ENCODE measurements around the gene ATP5IF1.

Gene ATP5IF1

DNA sequence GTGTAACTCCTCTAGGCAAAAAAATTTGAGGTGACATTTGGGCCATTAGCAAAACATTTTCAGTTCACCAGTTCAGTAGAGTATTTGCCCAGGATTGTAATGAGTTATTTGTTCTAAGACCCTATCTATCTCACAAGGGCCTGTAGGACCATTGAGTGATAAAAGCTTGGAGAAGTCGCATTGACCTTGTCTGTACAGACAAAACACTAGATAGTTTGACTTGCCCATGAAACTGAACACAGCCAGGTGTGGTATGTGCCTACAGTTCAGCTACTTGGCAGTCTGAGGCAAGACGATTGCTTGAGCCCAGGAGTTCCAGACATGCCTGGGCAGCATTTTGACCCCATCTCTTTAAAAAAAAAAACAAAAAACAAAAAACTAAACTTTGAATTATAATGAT is 3.1 kb downstream of the ATP5IF1 start:
- DNase-seq = no peak

- DNase-seq = no peak
These were observed 4.1 kb downstream of the ATP5IF1 start for GRCh38 chr1:28240024-28240423.

DNA sequence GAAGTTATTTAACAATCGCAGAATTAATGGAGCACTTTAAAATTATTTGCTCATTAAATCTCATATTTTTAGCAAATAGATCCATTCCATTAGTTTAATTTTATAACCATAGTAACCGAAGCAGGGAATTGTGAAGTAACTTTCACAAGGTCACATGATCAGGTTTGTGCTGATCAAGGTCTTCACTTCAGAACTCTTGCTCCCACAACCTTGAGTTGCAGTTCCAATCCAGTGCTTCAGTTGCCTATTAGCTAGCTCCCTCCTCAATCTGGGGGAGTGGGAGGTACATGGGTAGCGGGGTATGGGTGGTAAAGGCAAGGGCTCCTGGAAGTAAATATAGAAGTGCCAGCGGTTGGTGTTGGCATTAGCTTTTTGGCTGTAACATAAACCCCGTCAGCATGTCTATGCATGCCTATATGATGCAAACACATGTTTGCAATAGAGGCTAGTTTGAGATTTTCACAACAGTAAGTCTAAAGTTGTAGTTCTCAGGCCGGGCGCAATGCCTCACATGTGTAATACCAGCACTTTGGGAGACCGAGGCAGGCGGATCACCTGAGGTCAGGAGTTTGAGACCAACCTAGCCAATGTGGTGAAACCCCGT is 5.8 kb downstream of the ATP5IF1 start:
- DNase-seq = no peak

GRCh38 chr1:28243685-28244311 is 7.9 kb downstream of the ATP5IF1 start:
- DNase-seq = no peak

GRCh38 chr1:28244549-28245251 is 8.8 kb downstream of the ATP5IF1 start:
- DNase-seq = no peak

- DNase-seq = no peak
These were observed 10.5 kb downstream of the ATP5IF1 start for GRCh38 chr1:28246427-28246832.

- no peak for DNase-seq
These were observed 11.8 kb downstream of the ATP5IF1 start for GRCh38 chr1:28247612-28248272.

DNA sequence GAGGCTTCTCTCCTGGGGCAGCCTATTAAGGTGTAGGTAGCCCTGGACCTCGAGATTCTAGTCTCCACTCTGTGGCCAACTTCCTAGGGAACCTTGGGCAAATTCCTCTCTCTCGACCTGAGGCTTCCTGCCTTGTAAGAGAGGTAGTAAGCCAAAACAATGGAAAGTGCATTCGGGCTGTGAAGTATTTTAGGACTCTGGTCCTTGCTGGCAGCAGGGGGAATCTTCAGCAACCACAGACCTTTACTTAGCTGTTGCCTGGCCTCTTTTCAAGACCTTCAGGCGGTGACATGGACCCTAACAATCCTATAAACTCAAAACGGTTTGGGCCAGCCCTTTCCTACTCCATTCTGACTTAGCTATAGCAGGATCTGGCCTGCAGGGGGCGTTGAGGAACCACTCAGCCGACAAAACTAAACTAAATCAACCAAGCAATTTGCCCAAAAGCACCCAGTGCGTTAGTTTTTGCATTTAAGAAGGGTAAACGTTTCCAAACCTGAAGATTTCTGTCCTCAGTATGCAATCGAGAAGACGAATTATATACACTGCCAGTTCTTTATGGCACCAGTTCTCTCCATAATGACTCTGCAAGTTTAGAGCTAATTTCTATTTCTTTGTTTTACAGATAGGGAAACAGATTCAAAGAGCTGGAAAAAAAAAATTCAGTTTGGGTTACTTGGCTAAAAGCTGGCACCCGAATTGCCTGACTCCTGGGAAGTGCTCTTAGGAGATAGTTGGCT is 12.5 kb downstream of the ATP5IF1 start:
- DNase-seq = peak; percentile 83 to 87 (median 84)

- DNase-seq = peak in 2 of 3 donors; percentile 44 to 51
These were observed 13.3 kb downstream of the ATP5IF1 start for GRCh38 chr1:28249013-28249865.

DNA sequence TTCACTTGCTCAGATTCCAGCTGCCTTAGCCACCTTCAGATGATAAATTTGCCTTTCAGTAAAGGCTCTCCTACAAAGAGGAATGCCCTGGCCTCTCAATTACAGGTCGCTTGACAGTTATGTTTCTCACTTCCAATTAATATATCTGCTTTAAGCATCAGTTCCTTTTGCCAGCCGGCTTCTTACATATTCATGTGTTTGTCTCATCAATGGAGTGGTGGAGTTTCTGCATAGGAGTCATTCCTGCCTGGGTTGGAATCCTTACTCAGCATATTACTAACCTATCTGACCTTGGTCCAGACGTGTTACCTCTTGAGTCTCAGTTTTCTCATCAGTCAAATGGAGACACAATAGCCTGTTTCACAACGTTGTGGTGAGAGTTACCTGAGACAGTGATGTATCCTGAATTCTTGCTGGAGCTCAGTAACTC is 14.0 kb downstream of the ATP5IF1 start:
- DNase-seq = no peak

GRCh38 chr1:28256197-28256827 is 20.4 kb downstream of the ATP5IF1 start:
- no peak for DNase-seq

GRCh38 chr1:28257736-28258135 is 21.8 kb downstream of the ATP5IF1 start:
- no peak for DNase-seq

GRCh38 chr1:28258628-28259251 is 22.8 kb downstream of the ATP5IF1 start:
- DNase-seq = peak; percentile 67 to 75 (median 74)

DNA sequence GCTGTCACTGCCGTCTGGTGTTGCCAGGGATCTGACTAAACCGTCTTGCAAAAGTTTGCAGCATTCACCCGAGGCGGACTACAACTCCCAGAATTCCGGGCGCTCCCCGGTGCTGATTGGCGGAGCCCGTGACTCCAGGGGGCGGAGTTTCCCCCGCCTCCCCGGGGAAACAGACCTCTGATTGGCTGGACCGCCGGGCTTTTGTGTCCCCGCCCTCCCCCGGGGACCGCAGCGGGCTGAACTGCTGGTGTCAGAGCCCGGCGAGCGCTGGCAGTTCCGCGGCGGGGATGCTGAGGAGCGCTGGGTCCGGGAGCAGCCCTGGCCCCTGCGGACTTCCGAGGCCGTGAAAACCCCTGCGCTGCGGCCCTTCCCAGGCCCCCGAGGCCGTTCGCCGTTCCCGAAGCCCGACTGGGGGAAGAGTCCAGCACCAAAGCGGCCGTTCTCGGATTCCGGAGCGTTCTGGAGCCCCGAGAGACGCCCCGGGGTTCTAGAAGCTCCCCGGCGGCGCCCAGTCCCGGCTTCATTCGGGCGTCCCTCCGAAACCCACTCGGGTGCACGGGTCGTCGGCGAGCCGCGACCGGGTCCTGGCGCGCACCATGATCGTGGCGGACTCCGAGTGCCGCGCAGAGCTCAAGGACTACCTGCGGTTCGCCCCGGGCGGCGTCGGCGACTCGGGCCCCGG is 23.5 kb downstream of the ATP5IF1 start, which contains the start of gene SESN2:
SESN2 (plus strand) TSS at position 267 of the 682 bp plus-strand sequence; CDS start at position 597, 330 bp downstream.
- peak; percentile 100 for DNase-seq

- peak; percentile 55 to 75 (median 66) for DNase-seq
These were observed 24.2 kb downstream of the ATP5IF1 start for GRCh38 chr1:28259934-28260802.

DNA sequence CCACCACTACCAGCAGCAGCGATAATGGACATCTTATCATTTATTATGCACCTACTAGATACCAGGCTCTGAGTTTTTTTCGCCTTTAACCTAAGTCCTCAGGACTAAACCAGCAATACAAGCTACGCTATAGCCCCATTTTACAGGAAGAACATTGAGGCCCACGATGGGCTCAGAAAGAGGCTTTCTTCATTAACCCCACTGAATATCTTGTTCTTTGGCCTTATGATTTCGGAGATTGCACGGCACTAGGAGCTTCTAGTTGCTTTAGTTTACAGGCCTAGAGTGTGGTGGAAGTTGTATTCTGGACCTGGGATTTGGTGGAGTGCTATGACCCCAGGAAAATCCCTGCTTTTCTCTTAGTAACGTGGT is 24.9 kb downstream of the ATP5IF1 start:
- no peak for DNase-seq

GRCh38 chr1:28264897-28265296 is 29.0 kb downstream of the ATP5IF1 start:
- no peak for DNase-seq

GRCh38 chr1:28265577-28265976 is 29.7 kb downstream of the ATP5IF1 start:
- no peak for DNase-seq

DNA sequence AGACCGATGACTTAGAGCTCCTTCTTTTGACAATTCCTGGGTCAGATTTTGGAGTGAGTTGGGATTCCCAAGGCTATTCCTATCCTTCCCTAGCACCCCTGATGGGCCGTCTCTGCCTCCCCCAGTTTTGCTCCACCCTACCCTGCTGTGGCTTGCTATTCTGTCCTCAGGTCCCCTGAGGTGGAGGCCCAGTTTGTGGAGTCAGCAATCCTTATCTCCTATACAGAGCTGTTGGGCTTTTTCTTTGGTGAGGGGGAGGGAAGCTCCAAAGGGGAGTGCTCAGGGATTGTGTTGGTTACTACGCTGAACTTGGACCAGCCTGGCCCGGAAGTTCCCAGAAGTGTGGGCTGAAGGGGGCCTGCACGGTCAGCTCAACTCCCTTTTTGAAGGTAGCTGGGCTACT is 31.0 kb downstream of the ATP5IF1 start:
- DNase-seq = no peak
